Endothelial cell of umbilical vein (primary cell): ENCODE data around the gene GCLC. TPM values are rescaled to one million over a fixed set of nuclear protein-coding genes. Genes with fewer than 3 reads are reported as not detected.

Experiments used
- BruUV-seq: library from RNA; stranded (reverse); fragments of 400-500 nt; replicated peaks from 2 replicates; lab custom pipeline; 2021; lab: Mats Ljungman, UMichigan
- CTCF ChIA-PET: fragments of 300-600, 350-600 bp; sonication (Branson Sonifier 250); formaldehyde crosslinking; loops from one replicate; lab custom pipeline; 2021; ENCODE audit warnings: antibody characterized with exemption, inconsistent platforms; lab: Charles Lee
- POLR2A ChIA-PET: fragments of 300-600, 350-600 bp; sonication (Branson Sonifier 250); formaldehyde crosslinking; loops from one replicate; lab custom pipeline; 2021; ENCODE audit warnings: antibody characterized with exemption, inconsistent platforms; lab: Charles Lee
- DNase-seq: peaks from one replicate; pipeline ENCODE4 v3.0.0-alpha.2; 2011; ENCODE audit warnings: low read depth, low spot score
- FAIRE-seq: peaks from 2 replicates; lab custom pipeline; 2011; peaks lifted over from hg19 to GRCh38; lab: Jason Lieb, UNC
- H2AFZ ChIP-seq: 2 replicates; pipeline ENCODE4 v1.6.0; 2012; ENCODE audit warnings: low read depth, low read length, control low read depth, inconsistent platforms
- H3K27ac ChIP-seq: 2 replicates; pipeline ENCODE4 v1.5.1; 2011; ENCODE audit warnings: low read depth, mild to moderate bottlenecking, control low read depth, low read length, moderate library complexity; ENCODE audit not compliant: insufficient read depth
- H3K27me3 ChIP-seq, 2 experiments: 2 replicates each; pipeline versions ENCODE4 v1.6.0 to v1.6.1; 2011; ENCODE audit warnings: low read length in 2 of 2, mixed read lengths in 1 of 2; ENCODE audit not compliant: control insufficient read depth in 2 of 2, insufficient read depth in 2 of 2
- H3K36me3 ChIP-seq, 2 experiments: 2 replicates in 1 of 2; 3 replicates in 1 of 2; pipeline ENCODE4 v1.5.1; 2011; ENCODE audit warnings: low read length in 2 of 2, mild to moderate bottlenecking in 1 of 2, moderate library complexity in 1 of 2; ENCODE audit not compliant: control insufficient read depth in 2 of 2, insufficient read depth in 2 of 2; ENCODE audit errors: extremely low read depth in 1 of 2
- H3K4me1 ChIP-seq: 3 replicates; pipeline ENCODE4 v1.5.1; 2011; ENCODE audit warnings: mild to moderate bottlenecking, low read length; ENCODE audit not compliant: control insufficient read depth, insufficient read depth; ENCODE audit errors: extremely low read depth
- H3K4me2 ChIP-seq: 2 replicates; pipeline ENCODE4 v1.6.1; 2011; ENCODE audit warnings: low read length, control low read depth, mixed read lengths; ENCODE audit not compliant: insufficient read depth
- H3K4me3 ChIP-seq, 3 experiments: fragments of 200-600 bp in 1 of 3; sonication (generic), shearing (Covaris generic) in 1 of 3; replicated peaks in 1 of 3; 2 replicates each; pipeline ENCODE4 v1.5.1; 2011 to 2016; ENCODE audit warnings: control low read depth in 3 of 3, low read length in 3 of 3, mild to moderate bottlenecking in 2 of 3, inconsistent platforms in 1 of 3, low read depth in 1 of 3, moderate library complexity in 1 of 3; ENCODE audit not compliant: insufficient read depth in 1 of 3
- H3K79me2 ChIP-seq: 2 replicates; pipeline ENCODE4 v1.6.0; 2012; ENCODE audit warnings: low read length, inconsistent platforms; ENCODE audit not compliant: control insufficient read depth, insufficient read depth
- H3K9ac ChIP-seq: replicated peaks from 2 replicates; pipeline ENCODE3; 2011; ENCODE audit warnings: low read length, control low read depth; ENCODE audit not compliant: insufficient read depth; ENCODE audit errors: extremely low read depth
- H3K9me1 ChIP-seq: replicated peaks from 3 replicates; pipeline ENCODE4 v1.6.0; 2011; ENCODE audit warnings: mild to moderate bottlenecking, low read length; ENCODE audit not compliant: control insufficient read depth, insufficient read depth; ENCODE audit errors: extremely low read depth
- H3K9me3 ChIP-seq: replicated peaks from 2 replicates; pipeline ENCODE4 v1.5.1; 2012; ENCODE audit warnings: low read length, inconsistent platforms; ENCODE audit not compliant: control insufficient read depth, insufficient read depth
- H4K20me1 ChIP-seq: replicated peaks from 2 replicates; pipeline ENCODE3; 2011; ENCODE audit warnings: mild to moderate bottlenecking, low read length; ENCODE audit not compliant: control insufficient read depth, insufficient read depth; ENCODE audit errors: extremely low read depth
- EZH2 ChIP-seq: IDR thresholded peaks from 2 replicates; pipeline ENCODE4 v1.6.1; 2012; ENCODE audit warnings: borderline replicate concordance, low read depth, mild to moderate bottlenecking, moderate library complexity, low read length, inconsistent platforms; ENCODE audit not compliant: severe bottlenecking
- FOS ChIP-seq: IDR thresholded peaks from 2 replicates; pipeline ENCODE4 v1.6.1; 2011; ENCODE audit warnings: mild to moderate bottlenecking, low read length, moderate library complexity, borderline replicate concordance; ENCODE audit not compliant: insufficient read depth
- GATA2 ChIP-seq: IDR thresholded peaks from 2 replicates; pipeline ENCODE4 v1.7.0; 2011; ENCODE audit warnings: low read depth, mild to moderate bottlenecking, moderate library complexity, mixed read lengths, low read length; ENCODE audit not compliant: insufficient read length, insufficient read depth
- JUN ChIP-seq: IDR thresholded peaks from 2 replicates; pipeline ENCODE4 v1.6.1; 2011; ENCODE audit warnings: borderline replicate concordance, low read depth; ENCODE audit not compliant: insufficient read length, insufficient read depth
- MYC ChIP-seq: IDR thresholded peaks from one replicate; pipeline ENCODE4 v1.6.1; 2011; ENCODE audit warnings: mild to moderate bottlenecking, low read depth, low read length
- POLR2A ChIP-seq: IDR thresholded peaks from 2 replicates; pipeline ENCODE4 v1.6.1; 2012; ENCODE audit warnings: low read depth, mild to moderate bottlenecking, control low read depth, low read length
- POLR2AphosphoS5 ChIP-seq: IDR thresholded peaks from 2 replicates; pipeline ENCODE4 v1.6.1; 2012; ENCODE audit warnings: low read depth, mild to moderate bottlenecking, control low read depth, low read length, moderate library complexity; ENCODE audit not compliant: insufficient read depth
- dilution Hi-C: fragments of 300-500 bp; cut with MboI; formaldehyde crosslinking; loops from one replicate; pipeline ENCODE4 v1.15.0; 2019; ENCODE audit warnings: low sequenced_read_pairs; ENCODE audit not compliant: extremely low pct_ligation_motif_present
- intact Hi-C: fragments of 100-400 bp; cut with micrococcal nuclease; formaldehyde crosslinking; loops from one replicate; pipeline ENCODE4 v1.10.0; 2022
- polyA plus RNA-seq, 4 experiments: library from polyadenylated mRNA; depleted of rRNA in 3 of 4; stranded (reverse) in 3 of 4; unstranded in 1 of 4; fragments of >200 nt; gene quantifications; 2 replicates each; pipeline versions ENCODE4 v1.2.1 to v1.2.3, GENCODE V29; 2011 to 2012; ENCODE audit warnings: missing spikeins in 1 of 4
- total RNA-seq: library from RNA; stranded (reverse); gene quantifications from 2 replicates; pipeline ENCODE4 v1.2.3, GENCODE V29; 2021
- TF ChIP-seq, protein P1 (sequence below), 2 donors: IDR thresholded peaks; 1 replicate in 1 of 2; 2 replicates in 1 of 2; pipeline ENCODE4 v1.5.1; 2011; ENCODE audit warnings: low read length in 2 of 2, mild to moderate bottlenecking in 2 of 2, moderate library complexity in 2 of 2, control low read depth in 1 of 2, inconsistent platforms in 1 of 2, low read depth in 1 of 2; ENCODE audit not compliant: insufficient read depth in 1 of 2; ENCODE audit errors: extremely low read depth in 1 of 2
- TF ChIP-seq, protein P2 (sequence below): IDR thresholded peaks from 2 replicates; pipeline ENCODE4 v1.6.1; 2011; ENCODE audit not compliant: insufficient read depth, insufficient read length

Gene GCLC
- total and polyA plus RNA-seq, 2 donors (not counting 3 experiments of a cell fraction or from before 2014, with no cell fraction given), result 7.3 to 22.8 TPM

DNA sequence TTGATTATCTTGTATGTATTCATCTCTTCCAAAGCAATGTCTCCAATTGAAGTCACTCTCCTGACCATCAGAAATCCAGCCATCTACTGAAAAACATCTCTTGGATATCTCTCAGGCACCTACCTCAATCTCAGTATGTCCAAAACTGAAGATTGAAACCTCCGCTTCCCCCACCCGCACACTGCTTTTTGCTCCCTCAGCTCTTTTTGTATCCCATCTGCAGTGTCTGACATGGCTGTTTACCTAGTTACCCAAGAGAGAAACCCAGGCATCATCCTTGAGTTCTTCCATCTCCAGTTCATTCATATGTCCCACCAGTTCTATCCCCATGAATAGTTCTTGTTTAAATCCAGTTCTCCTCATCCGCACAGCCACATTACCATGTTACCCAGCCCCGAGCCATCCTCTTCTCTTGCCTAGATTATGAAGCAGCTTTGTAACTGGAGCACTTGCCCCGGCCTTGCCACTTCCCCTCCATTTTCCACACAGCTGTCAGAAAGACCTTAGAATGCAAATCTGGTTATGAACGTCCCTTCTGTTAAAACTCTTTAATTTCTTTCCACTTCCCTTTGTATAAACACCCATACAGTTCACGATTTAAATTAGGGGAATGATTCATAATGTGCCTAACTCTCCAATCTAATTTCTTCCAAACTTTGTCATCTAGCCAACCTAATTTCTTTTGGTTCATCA is 40.5 kb upstream of the GCLC start:
- TF ChIP-seq POLR2AphosphoS5, result no peak
- no peak for TF ChIP-seq POLR2A
- TF ChIP-seq, protein P1, sequence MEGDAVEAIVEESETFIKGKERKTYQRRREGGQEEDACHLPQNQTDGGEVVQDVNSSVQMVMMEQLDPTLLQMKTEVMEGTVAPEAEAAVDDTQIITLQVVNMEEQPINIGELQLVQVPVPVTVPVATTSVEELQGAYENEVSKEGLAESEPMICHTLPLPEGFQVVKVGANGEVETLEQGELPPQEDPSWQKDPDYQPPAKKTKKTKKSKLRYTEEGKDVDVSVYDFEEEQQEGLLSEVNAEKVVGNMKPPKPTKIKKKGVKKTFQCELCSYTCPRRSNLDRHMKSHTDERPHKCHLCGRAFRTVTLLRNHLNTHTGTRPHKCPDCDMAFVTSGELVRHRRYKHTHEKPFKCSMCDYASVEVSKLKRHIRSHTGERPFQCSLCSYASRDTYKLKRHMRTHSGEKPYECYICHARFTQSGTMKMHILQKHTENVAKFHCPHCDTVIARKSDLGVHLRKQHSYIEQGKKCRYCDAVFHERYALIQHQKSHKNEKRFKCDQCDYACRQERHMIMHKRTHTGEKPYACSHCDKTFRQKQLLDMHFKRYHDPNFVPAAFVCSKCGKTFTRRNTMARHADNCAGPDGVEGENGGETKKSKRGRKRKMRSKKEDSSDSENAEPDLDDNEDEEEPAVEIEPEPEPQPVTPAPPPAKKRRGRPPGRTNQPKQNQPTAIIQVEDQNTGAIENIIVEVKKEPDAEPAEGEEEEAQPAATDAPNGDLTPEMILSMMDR (IDR thresholded peaks at IDR 0.05; ENCODE audit: extremely low read depth in 1 of 2, insufficient read depth in 1 of 2, low read depth in 1 of 2, low read length in 2 of 2), result no peak
- no peak for TF ChIP-seq FOS
- TF ChIP-seq MYC, result no peak
- no peak for TF ChIP-seq EZH2
- TF ChIP-seq GATA2, result no peak
- no peak for TF ChIP-seq JUN
- TF ChIP-seq, protein P2, sequence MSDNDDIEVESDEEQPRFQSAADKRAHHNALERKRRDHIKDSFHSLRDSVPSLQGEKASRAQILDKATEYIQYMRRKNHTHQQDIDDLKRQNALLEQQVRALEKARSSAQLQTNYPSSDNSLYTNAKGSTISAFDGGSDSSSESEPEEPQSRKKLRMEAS, result no peak
- no peak for FAIRE-seq
- CTCF ChIA-PET, result no interaction called here
- intact Hi-C loops (no loop called here), dilution Hi-C loops (no loop called here)
- Histone ChIP-seq H3K27ac (no peak overlapping the region), H3K27me3 (peaks cover 1 to 2% of the 10 kb centered on the region in 2 experiments), H4K20me1 (no peaks in the 10 kb centered on the region), H3K9ac (no peak overlapping the region), H3K79me2 (no peaks in the 10 kb centered on the region), H3K9me1 (no peaks in the 10 kb centered on the region), H3K4me1 (no peaks in the 10 kb centered on the region), H3K9me3 (no peaks in the 10 kb centered on the region), H2AFZ (no peak overlapping the region), H3K36me3 (no peaks in the 10 kb centered on the region), H3K4me2 (no peak overlapping the region), H3K4me3 (no peak overlapping the region)
- no TSS peak for BruUV-seq
- POLR2A ChIA-PET, result no interaction called here
- no peak for DNase-seq
